Caco-2 (cell line): ENCODE results near the gene PDE11A. TPM values are rescaled to one million over a fixed set of nuclear protein-coding genes. Genes with fewer than 3 reads are reported as not detected.

Experiments used
- BruUV-seq: library from RNA; stranded (reverse); fragments of 400-500 nt; replicated peaks from 2 replicates; lab custom pipeline; 2021; lab: Mats Ljungman, UMichigan
- CTCF ChIA-PET: fragments of 300-600 bp; sonication (Branson Sonifier 250); formaldehyde crosslinking; loops from one replicate; lab custom pipeline; 2022; ENCODE audit warnings: antibody characterized with exemption; lab: Charles Lee
- POLR2A ChIA-PET: fragments of 300-600 bp; sonication (Branson Sonifier 250); formaldehyde crosslinking; loops from one replicate; lab custom pipeline; 2022; ENCODE audit warnings: antibody characterized with exemption; lab: Charles Lee
- DNase-seq, 2 experiments: peaks; one replicate each; pipeline versions ENCODE4 v3.0.0 to v3.0.0-alpha.2; 2020 to 2022
- H3K27me3 ChIP-seq: replicated peaks from 2 replicates; pipeline ENCODE4 v1.6.0; 2011; ENCODE audit warnings: low read length; ENCODE audit not compliant: control insufficient read depth, insufficient read depth
- H3K36me3 ChIP-seq: 2 replicates; pipeline ENCODE4 v1.5.1; 2011; ENCODE audit warnings: low read length; ENCODE audit not compliant: control insufficient read depth, insufficient read depth
- H3K4me1 ChIP-seq: fragments of 250-450 bp; sonication (Bioruptor Pico); 2 replicates; pipeline ENCODE4 v1.5.1; 2020; ENCODE audit warnings: mild to moderate bottlenecking
- H3K4me3 ChIP-seq: 2 replicates; pipeline ENCODE4 v1.5.1; 2011; ENCODE audit warnings: low read depth, mild to moderate bottlenecking, control low read depth, low read length
- H3K9me3 ChIP-seq: fragments of 250-450 bp; sonication (Bioruptor Pico); 2 replicates; pipeline ENCODE4 v1.5.1; 2020; ENCODE audit warnings: mild to moderate bottlenecking, moderate library complexity
- H3K27ac Mint-ChIP-seq: one replicate; pipeline ENCODE4 v1.8.0; 2022; ENCODE audit warnings: mixed read lengths; ENCODE audit not compliant: unreplicated experiment
- H3K27me3 Mint-ChIP-seq: one replicate; pipeline ENCODE4 v1.8.0; 2022; ENCODE audit warnings: mixed read lengths; ENCODE audit not compliant: insufficient read depth, unreplicated experiment
- H3K36me3 Mint-ChIP-seq: one replicate; pipeline ENCODE4 v1.8.0; 2022; ENCODE audit warnings: mild to moderate bottlenecking, mixed read lengths; ENCODE audit not compliant: insufficient read depth, unreplicated experiment
- H3K4me1 Mint-ChIP-seq: one replicate; pipeline ENCODE4 v1.8.0; 2022; ENCODE audit warnings: low read depth, mixed read lengths; ENCODE audit not compliant: unreplicated experiment
- H3K4me3 Mint-ChIP-seq: one replicate; pipeline ENCODE4 v1.8.0; 2022; ENCODE audit warnings: mild to moderate bottlenecking, moderate library complexity, mixed read lengths; ENCODE audit not compliant: unreplicated experiment
- H3K9me3 Mint-ChIP-seq: one replicate; pipeline ENCODE4 v1.8.0; 2022; ENCODE audit warnings: mixed read lengths; ENCODE audit not compliant: unreplicated experiment
- CTCF ChIP-seq, 2 experiments: fragments of 200-600 bp in 1 of 2; IDR thresholded peaks; 1 replicate in 1 of 2; 2 replicates in 1 of 2; pipeline versions ENCODE4 v1.5.1 to v1.8.0; 2011 to 2022; ENCODE audit warnings: antibody characterized with exemption in 1 of 2, control low read depth in 1 of 2, inconsistent platforms in 1 of 2, low read depth in 1 of 2, low read length in 1 of 2, mild to moderate bottlenecking in 1 of 2, moderate library complexity in 1 of 2; ENCODE audit not compliant: insufficient read depth in 1 of 2, severe bottlenecking in 1 of 2, unreplicated experiment in 1 of 2
- intact Hi-C: fragments of 100-400 bp; cut with micrococcal nuclease; formaldehyde crosslinking; loops from one replicate; pipeline ENCODE4 v1.10.0; 2022; ENCODE audit not compliant: unreplicated experiment
- total RNA-seq: library from RNA; stranded (reverse); gene quantifications from 2 replicates; pipeline ENCODE4 v1.2.3, GENCODE V29; 2022

PDE11A gene
- total RNA-seq, 1 experiment from 2014 or later, result 0.25 TPM

GRCh38 chr2:177616066-177616465 is 456.5 kb downstream of the PDE11A start:
- peaks cover 9% of the 10 kb centered on the region for H3K36me3 Mint-ChIP-seq
- H3K9me3 Mint-ChIP-seq, result no peaks in the 10 kb centered on the region
- Histone ChIP-seq H3K9me3 (no peaks in the 10 kb centered on the region), H3K4me3 (no peak overlapping the region), H3K27me3 (no peaks in the 10 kb centered on the region), H3K4me1 (no peaks in the 10 kb centered on the region), H3K36me3 (no peaks in the 10 kb centered on the region)
- BruUV-seq, result no TSS peak
- no peak overlapping the region for H3K4me3 Mint-ChIP-seq
- ChIA-PET CTCF (no interaction called here), POLR2A (no interaction called here)
- H3K4me1 Mint-ChIP-seq, result no peaks in the 10 kb centered on the region
- no peaks in the 10 kb centered on the region for H3K27me3 Mint-ChIP-seq
- no peak for DNase-seq
- intact Hi-C loops, result no loop called here
- H3K27ac Mint-ChIP-seq, result no peak overlapping the region
- no peak for TF ChIP-seq CTCF (IDR thresholded peaks at IDR 0.05; ENCODE audit: insufficient read depth in 1 of 2, low read depth in 1 of 2, low read length in 1 of 2, severe bottlenecking in 1 of 2, unreplicated experiment in 1 of 2)

- no peak overlapping the region for H3K4me3 ChIP-seq
- no peak for TF ChIP-seq CTCF (IDR thresholded peaks at IDR 0.05; ENCODE audit: insufficient read depth in 1 of 2, low read depth in 1 of 2, low read length in 1 of 2, severe bottlenecking in 1 of 2, unreplicated experiment in 1 of 2)
- no peaks in the 10 kb centered on the region for H3K36me3 Mint-ChIP-seq
- no peaks in the 10 kb centered on the region for H3K27me3 ChIP-seq
- no peaks in the 10 kb centered on the region for H3K4me1 Mint-ChIP-seq
- BruUV-seq, result no TSS peak
- CTCF ChIA-PET, result no interaction called here
- no peak overlapping the region for H3K27ac Mint-ChIP-seq
- H3K27me3 Mint-ChIP-seq, result no peaks in the 10 kb centered on the region
- no peaks in the 10 kb centered on the region for H3K4me1 ChIP-seq
- H3K9me3 Mint-ChIP-seq, result no peaks in the 10 kb centered on the region
- DNase-seq, result no peak
- intact Hi-C loops, result no loop called here
- H3K36me3 ChIP-seq, result no peaks in the 10 kb centered on the region; the same call in 1 of the 2 replicates
- POLR2A ChIA-PET, result no interaction called here
- no peaks in the 10 kb centered on the region for H3K9me3 ChIP-seq
- no peak overlapping the region for H3K4me3 Mint-ChIP-seq
These were observed 459.9 kb downstream of the PDE11A start for GRCh38 chr2:177612659-177613058.

- no peak overlapping the region for H3K4me3 Mint-ChIP-seq
These were observed 461.2 kb downstream of the PDE11A start for GRCh38 chr2:177611310-177611886.

More at GRCh38 chr2:177611310-177611886, 461.2 kb downstream of the PDE11A start:
- H3K4me1 Mint-ChIP-seq, result no peaks in the 10 kb centered on the region
- Histone ChIP-seq H3K4me3 (no peak overlapping the region), H3K27me3 (no peaks in the 10 kb centered on the region), H3K9me3 (no peaks in the 10 kb centered on the region), H3K36me3 (no peaks in the 10 kb centered on the region; the same call in 1 of the 2 replicates), H3K4me1 (no peaks in the 10 kb centered on the region)
- no peak for TF ChIP-seq CTCF (IDR thresholded peaks at IDR 0.05; ENCODE audit: insufficient read depth in 1 of 2, low read depth in 1 of 2, low read length in 1 of 2, severe bottlenecking in 1 of 2, unreplicated experiment in 1 of 2)
- no peak overlapping the region for H3K27ac Mint-ChIP-seq
- ChIA-PET POLR2A (no interaction called here), CTCF (no interaction called here)
- H3K9me3 Mint-ChIP-seq, result no peaks in the 10 kb centered on the region
- no peaks in the 10 kb centered on the region for H3K36me3 Mint-ChIP-seq
- H3K27me3 Mint-ChIP-seq, result no peaks in the 10 kb centered on the region
- DNase-seq, result no peak
- no TSS peak for BruUV-seq
- intact Hi-C loops, result no loop called here
